ENCODE results near the gene CHCHD3.
"Not testable (repeated sequence)": the region's sequence is repeated elsewhere in the genome, so short reads cannot be mapped to it uniquely, and the experiment has no call there.

CHCHD3 gene

DNA sequence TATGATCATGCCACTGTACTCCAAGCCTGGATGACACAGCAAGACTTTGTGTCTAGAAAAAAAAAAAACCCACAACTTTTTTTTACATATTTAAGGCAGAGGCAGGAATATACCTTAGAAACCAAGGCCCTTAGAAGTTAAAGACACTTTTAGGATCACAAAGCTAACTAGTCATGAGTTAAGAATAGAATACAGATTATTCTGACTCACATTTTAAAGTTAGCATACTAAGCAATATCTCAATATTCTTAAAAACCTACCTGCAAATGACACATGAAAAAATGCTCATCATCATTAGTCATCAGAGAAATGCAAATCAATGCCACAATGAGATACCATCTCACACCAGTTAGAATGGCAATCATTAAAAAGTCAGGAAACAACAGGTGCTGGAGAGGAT is 177.7 kb downstream of the CHCHD3 start:
- no peak for DNase-seq (ENCODE audit: low read depth, low spot score)
- H3K9me3 ChIP-seq (ENCODE audit: insufficient read depth, low read length), result no peaks in the 10 kb centered on the region
- H3K9ac ChIP-seq (ENCODE audit: insufficient read length, low read depth), result no peak overlapping the region
- no peaks in the 10 kb centered on the region for H3K36me3 ChIP-seq (ENCODE audit: insufficient read depth, insufficient read length, low read length)
- H3K4me3 ChIP-seq (ENCODE audit: insufficient read length, low read depth), result no peak overlapping the region
- no peaks in the 10 kb centered on the region for H3K4me1 ChIP-seq (ENCODE audit: insufficient read depth, insufficient read length)
- no peaks in the 10 kb centered on the region for H3K27me3 ChIP-seq (ENCODE audit: insufficient read depth, insufficient read length)
- no peak for TF ChIP-seq SUZ12 (IDR thresholded peaks at IDR 0.05; ENCODE audit: extremely low read depth, insufficient read depth, insufficient read length)
- no peak for TF ChIP-seq YY1 (IDR thresholded peaks at IDR 0.05; ENCODE audit: insufficient read depth, insufficient read length)
- TF ChIP-seq ZNF274 (IDR thresholded peaks at IDR 0.05; ENCODE audit: low read depth, low read length), result no peak

DNA sequence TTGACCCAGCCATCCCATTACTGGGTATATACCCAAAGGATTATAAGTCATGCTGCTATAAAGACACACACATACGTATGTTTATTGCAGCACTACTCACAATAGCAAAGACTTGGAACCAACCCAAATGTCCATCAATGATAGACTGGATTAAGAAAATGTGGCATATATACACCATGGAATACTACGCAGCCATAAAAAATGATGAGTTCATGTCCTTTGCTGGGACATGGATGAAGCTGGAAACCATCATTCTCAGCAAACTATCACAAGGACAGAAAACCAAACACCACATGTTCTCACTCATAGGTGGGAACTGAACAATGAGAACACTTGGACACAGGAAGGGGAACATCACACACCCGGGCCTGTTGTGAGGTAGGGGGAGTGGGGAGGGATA is 179.6 kb downstream of the CHCHD3 start:
- DNase-seq (ENCODE audit: low read depth, low spot score); H3K9ac ChIP-seq (ENCODE audit: insufficient read length, low read depth); H3K27me3 ChIP-seq (ENCODE audit: insufficient read depth, insufficient read length); H3K36me3 ChIP-seq (ENCODE audit: insufficient read depth, insufficient read length, low read length); H3K4me3 ChIP-seq (ENCODE audit: insufficient read length, low read depth); H3K9me3 ChIP-seq (ENCODE audit: insufficient read depth, low read length); H3K4me1 ChIP-seq (ENCODE audit: insufficient read depth, insufficient read length): not testable (repeated sequence)

DNA sequence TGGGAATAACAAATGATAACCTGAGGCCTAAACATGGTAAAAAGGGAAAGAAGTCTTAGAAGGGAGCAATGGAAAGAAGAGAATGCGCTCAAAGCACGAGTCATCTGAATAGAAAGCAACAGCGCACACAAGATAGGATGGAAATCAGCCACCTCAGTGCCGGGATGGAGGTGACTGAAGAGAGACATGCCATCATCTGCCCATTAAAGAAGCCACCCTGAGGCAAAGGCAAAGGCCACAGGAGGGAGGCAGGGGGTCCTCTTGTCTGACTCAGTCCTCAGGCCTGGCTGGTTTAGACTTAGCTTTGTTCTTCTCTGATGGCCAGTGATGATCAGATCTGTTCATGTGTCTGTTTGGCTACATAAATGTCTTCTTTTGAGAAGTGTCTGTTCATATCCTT is 180.6 kb downstream of the CHCHD3 start:
- H3K4me1 ChIP-seq (ENCODE audit: insufficient read depth, insufficient read length), result no peaks in the 10 kb centered on the region
- no peaks in the 10 kb centered on the region for H3K9me3 ChIP-seq (ENCODE audit: insufficient read depth, low read length)
- H3K4me3 ChIP-seq (ENCODE audit: insufficient read length, low read depth), result no peak overlapping the region
- H3K9ac ChIP-seq (ENCODE audit: insufficient read length, low read depth), result no peak overlapping the region
- DNase-seq (ENCODE audit: low read depth, low spot score), result no peak
- no peaks in the 10 kb centered on the region for H3K36me3 ChIP-seq (ENCODE audit: insufficient read depth, insufficient read length, low read length)
- TF ChIP-seq SUZ12 (IDR thresholded peaks at IDR 0.05; ENCODE audit: extremely low read depth, insufficient read depth, insufficient read length), result no peak
- TF ChIP-seq YY1 (IDR thresholded peaks at IDR 0.05; ENCODE audit: insufficient read depth, insufficient read length), result no peak
- no peak for TF ChIP-seq ZNF274 (IDR thresholded peaks at IDR 0.05; ENCODE audit: low read depth, low read length)
- no peaks in the 10 kb centered on the region for H3K27me3 ChIP-seq (ENCODE audit: insufficient read depth, insufficient read length)

DNA sequence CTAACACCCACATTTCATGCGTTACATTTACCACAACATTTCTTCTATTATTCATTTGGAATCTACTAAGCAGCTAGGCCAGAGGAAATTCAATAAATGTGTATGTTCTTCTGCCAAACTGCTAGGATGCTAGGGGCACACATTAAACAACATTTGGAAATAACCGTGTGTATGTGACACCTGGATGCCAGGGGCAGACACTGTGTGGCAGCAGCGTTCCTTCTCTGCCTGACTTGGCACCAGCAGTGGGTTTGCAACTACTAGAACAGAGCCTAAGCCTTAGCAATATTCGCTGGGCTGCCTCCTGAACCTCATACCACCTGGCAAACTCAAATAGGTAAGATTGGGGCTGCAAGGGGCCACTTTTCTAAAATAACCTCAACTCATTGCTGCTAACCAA is 182.1 kb downstream of the CHCHD3 start:
- no peak for DNase-seq (ENCODE audit: low read depth, low spot score)
- Histone ChIP-seq H3K9me3 (ENCODE audit: insufficient read depth, low read length) (0 out of 2 replicates have a peak, but pooled peaks cover 3% of the 10 kb centered on the region), H3K36me3 (ENCODE audit: insufficient read depth, insufficient read length, low read length) (no peaks in the 10 kb centered on the region), H3K4me1 (ENCODE audit: insufficient read depth, insufficient read length) (no peaks in the 10 kb centered on the region), H3K27me3 (ENCODE audit: insufficient read depth, insufficient read length) (no peaks in the 10 kb centered on the region), H3K9ac (ENCODE audit: insufficient read length, low read depth) (no peak overlapping the region), H3K4me3 (ENCODE audit: insufficient read length, low read depth) (no peak overlapping the region)
- no peak for TF ChIP-seq ZNF274 (IDR thresholded peaks at IDR 0.05; ENCODE audit: low read depth, low read length)
- TF ChIP-seq YY1 (IDR thresholded peaks at IDR 0.05; ENCODE audit: insufficient read depth, insufficient read length), result no peak
- no peak for TF ChIP-seq SUZ12 (IDR thresholded peaks at IDR 0.05; ENCODE audit: extremely low read depth, insufficient read depth, insufficient read length)

DNA sequence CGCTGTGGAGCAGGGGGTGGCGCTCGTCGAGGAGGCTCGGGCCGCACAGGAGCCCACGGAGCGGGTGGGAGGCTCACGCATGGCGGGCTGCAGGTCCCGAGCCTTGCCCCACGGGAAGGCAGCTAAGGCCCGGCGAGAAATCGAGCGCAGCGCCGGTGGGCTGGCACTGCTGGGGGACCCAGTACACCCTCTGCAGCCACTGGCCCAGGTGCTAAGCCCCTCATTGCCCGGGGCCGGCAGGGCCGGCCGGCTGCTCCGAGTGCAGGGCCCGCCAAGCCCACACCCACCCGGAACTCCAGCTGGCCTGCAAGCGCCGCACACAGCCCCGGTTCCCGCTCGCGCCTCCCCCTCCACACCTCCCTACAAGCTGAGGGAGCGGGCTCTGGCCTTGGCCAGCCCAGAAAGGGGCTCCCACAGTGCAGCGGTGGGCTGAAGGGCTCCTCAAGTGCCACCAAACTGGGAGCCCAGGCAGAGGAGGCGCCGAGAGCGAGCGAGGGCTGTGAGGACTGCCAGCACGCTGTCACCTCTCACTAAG is 183.2 kb downstream of the CHCHD3 start:
- H3K9ac ChIP-seq (ENCODE audit: insufficient read length, low read depth); DNase-seq (ENCODE audit: low read depth, low spot score); H3K4me3 ChIP-seq (ENCODE audit: insufficient read length, low read depth); H3K36me3 ChIP-seq (ENCODE audit: insufficient read depth, insufficient read length, low read length); H3K4me1 ChIP-seq (ENCODE audit: insufficient read depth, insufficient read length); H3K27me3 ChIP-seq (ENCODE audit: insufficient read depth, insufficient read length): not testable (repeated sequence)
- peaks cover 12% of the 10 kb centered on the region; the same call in 1 of the 2 replicates for H3K9me3 ChIP-seq (ENCODE audit: insufficient read depth, low read length)

DNA sequence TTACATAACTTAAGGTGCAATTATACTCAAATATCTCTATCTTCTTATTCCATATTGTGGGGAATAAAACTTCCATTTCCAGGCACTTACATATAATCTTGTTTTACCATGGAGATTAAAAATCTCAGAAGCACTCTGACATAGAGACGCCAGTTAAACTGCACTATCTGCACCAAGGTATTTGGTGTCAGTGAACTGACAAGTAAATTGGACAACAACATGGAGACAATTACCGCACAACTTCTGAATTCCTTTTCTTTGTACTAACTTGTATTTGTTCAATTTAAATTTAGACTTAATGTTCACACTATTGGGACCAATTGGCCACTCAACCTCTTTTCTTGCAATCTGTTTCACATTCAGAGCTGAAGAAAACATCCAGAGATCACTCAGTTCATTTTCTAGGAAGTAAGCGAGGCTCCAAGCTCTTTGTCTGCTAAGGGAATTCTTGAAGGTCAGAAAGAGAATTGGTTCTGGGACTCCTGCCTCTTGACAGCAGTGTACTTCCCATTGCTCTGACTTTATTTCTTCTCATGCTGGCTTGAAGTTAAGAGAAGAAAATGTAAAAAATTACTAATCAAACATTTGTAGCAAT is 184.7 kb downstream of the CHCHD3 start:
- no peak for DNase-seq (ENCODE audit: low read depth, low spot score)
- Histone ChIP-seq H3K27me3 (ENCODE audit: insufficient read depth, insufficient read length) (no peaks in the 10 kb centered on the region), H3K9ac (ENCODE audit: insufficient read length, low read depth) (no peak overlapping the region), H3K4me1 (ENCODE audit: insufficient read depth, insufficient read length) (no peaks in the 10 kb centered on the region), H3K36me3 (ENCODE audit: insufficient read depth, insufficient read length, low read length) (no peaks in the 10 kb centered on the region), H3K9me3 (ENCODE audit: insufficient read depth, low read length) (peaks cover 26% of the 10 kb centered on the region; the same call in 1 of the 2 replicates), H3K4me3 (ENCODE audit: insufficient read length, low read depth) (no peak overlapping the region)
- TF ChIP-seq SUZ12 (IDR thresholded peaks at IDR 0.05; ENCODE audit: extremely low read depth, insufficient read depth, insufficient read length) (no peak), ZNF274 (IDR thresholded peaks at IDR 0.05; ENCODE audit: low read depth, low read length) (no peak), YY1 (IDR thresholded peaks at IDR 0.05; ENCODE audit: insufficient read depth, insufficient read length) (no peak)

DNA sequence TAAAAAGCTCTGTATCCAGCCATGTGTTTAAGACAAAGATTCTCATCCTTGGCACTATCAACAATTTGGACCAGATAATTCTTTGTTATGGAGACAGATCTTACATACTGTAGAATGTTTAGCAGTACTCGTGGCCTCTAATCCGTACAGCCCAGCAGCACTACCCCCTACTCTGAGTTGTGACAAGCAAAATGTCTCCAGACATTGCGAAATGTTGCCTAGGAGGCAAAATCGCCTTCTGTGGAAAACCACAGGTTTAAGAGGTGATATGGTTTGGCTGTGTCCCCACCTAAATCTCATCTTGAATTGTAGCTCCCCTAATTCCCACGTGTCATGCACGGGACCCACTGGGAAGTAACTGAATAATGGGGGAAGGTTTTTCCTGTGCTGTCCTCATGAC is 186.7 kb downstream of the CHCHD3 start:
- H3K9me3 ChIP-seq (ENCODE audit: insufficient read depth, low read length), result peaks cover 26% of the 10 kb centered on the region; the same call in 1 of the 2 replicates
- H3K4me3 ChIP-seq (ENCODE audit: insufficient read length, low read depth), result no peak overlapping the region
- no peak for TF ChIP-seq ZNF274 (IDR thresholded peaks at IDR 0.05; ENCODE audit: low read depth, low read length)
- no peak for TF ChIP-seq SUZ12 (IDR thresholded peaks at IDR 0.05; ENCODE audit: extremely low read depth, insufficient read depth, insufficient read length)
- no peak for TF ChIP-seq YY1 (IDR thresholded peaks at IDR 0.05; ENCODE audit: insufficient read depth, insufficient read length)
- H3K27me3 ChIP-seq (ENCODE audit: insufficient read depth, insufficient read length), result no peaks in the 10 kb centered on the region
- H3K4me1 ChIP-seq (ENCODE audit: insufficient read depth, insufficient read length), result no peaks in the 10 kb centered on the region
- H3K9ac ChIP-seq (ENCODE audit: insufficient read length, low read depth), result no peak overlapping the region
- DNase-seq (ENCODE audit: low read depth, low spot score), result no peak
- H3K36me3 ChIP-seq (ENCODE audit: insufficient read depth, insufficient read length, low read length), result no peaks in the 10 kb centered on the region

DNA sequence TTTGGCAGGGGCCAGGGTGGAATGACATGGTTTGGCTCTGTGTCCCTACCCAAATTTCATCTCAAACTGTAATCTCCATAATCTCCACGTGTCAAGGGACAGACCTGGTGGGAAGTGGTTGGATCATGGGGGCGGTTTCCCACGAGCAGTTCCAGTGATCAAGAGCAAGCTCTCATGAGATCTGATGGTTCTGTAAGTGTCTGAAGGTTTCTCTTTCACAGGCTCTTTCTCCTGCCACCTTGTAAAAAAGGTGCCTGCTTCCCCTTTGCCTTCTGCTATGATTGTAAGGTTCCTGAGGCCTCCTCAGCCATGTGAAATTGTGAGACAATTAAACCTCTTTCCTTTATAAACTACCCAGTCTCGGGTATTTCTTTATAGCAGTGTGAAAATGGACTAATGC is 188.3 kb downstream of the CHCHD3 start:
- TF ChIP-seq YY1 (IDR thresholded peaks at IDR 0.05; ENCODE audit: insufficient read depth, insufficient read length) (no peak), SUZ12 (IDR thresholded peaks at IDR 0.05; ENCODE audit: extremely low read depth, insufficient read depth, insufficient read length) (no peak)
- Histone ChIP-seq H3K27me3 (ENCODE audit: insufficient read depth, insufficient read length) (no peaks in the 10 kb centered on the region), H3K36me3 (ENCODE audit: insufficient read depth, insufficient read length, low read length) (no peaks in the 10 kb centered on the region), H3K4me1 (ENCODE audit: insufficient read depth, insufficient read length) (no peaks in the 10 kb centered on the region), H3K9ac (ENCODE audit: insufficient read length, low read depth) (no peak overlapping the region), H3K4me3 (ENCODE audit: insufficient read length, low read depth) (no peak overlapping the region), H3K9me3 (ENCODE audit: insufficient read depth, low read length) (peaks cover 26% of the 10 kb centered on the region; the same call in 1 of the 2 replicates)
- DNase-seq (ENCODE audit: low read depth, low spot score), result no peak

DNA sequence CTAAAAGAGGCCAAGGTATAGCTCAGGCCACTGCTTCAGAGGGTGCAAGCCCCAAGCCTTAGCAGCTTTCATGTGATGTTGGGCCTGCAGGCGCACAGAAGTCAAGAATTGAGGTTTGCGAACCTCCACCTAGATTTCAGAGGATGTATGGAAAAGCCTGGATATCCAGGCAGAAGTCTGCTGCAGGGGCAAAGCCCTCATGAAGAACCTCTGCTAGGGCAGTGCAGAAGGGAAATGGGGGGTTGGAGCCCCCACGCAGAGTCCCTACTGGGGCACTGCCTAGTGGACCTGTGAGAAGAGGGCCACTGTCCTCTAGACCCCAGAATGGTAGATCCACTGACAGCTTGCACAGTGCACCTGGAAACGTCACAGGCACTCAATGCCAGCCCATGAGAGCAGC is 189.1 kb downstream of the CHCHD3 start:
- peaks cover 26% of the 10 kb centered on the region; the same call in 1 of the 2 replicates for H3K9me3 ChIP-seq (ENCODE audit: insufficient read depth, low read length)
- H3K4me1 ChIP-seq (ENCODE audit: insufficient read depth, insufficient read length); H3K36me3 ChIP-seq (ENCODE audit: insufficient read depth, insufficient read length, low read length); H3K4me3 ChIP-seq (ENCODE audit: insufficient read length, low read depth); H3K9ac ChIP-seq (ENCODE audit: insufficient read length, low read depth); DNase-seq (ENCODE audit: low read depth, low spot score); H3K27me3 ChIP-seq (ENCODE audit: insufficient read depth, insufficient read length): not testable (repeated sequence)

All from NT2/D1 (cell line).